ENCODE data around the gene RALBP1.

GRCh38 chr18:9469685-9470084, 5.6 kb upstream of the RALBP1 start:
- TF ChIP-seq, protein P1, sequence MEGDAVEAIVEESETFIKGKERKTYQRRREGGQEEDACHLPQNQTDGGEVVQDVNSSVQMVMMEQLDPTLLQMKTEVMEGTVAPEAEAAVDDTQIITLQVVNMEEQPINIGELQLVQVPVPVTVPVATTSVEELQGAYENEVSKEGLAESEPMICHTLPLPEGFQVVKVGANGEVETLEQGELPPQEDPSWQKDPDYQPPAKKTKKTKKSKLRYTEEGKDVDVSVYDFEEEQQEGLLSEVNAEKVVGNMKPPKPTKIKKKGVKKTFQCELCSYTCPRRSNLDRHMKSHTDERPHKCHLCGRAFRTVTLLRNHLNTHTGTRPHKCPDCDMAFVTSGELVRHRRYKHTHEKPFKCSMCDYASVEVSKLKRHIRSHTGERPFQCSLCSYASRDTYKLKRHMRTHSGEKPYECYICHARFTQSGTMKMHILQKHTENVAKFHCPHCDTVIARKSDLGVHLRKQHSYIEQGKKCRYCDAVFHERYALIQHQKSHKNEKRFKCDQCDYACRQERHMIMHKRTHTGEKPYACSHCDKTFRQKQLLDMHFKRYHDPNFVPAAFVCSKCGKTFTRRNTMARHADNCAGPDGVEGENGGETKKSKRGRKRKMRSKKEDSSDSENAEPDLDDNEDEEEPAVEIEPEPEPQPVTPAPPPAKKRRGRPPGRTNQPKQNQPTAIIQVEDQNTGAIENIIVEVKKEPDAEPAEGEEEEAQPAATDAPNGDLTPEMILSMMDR (IDR thresholded peaks at IDR 0.05), result no peak
- no peak for TF ChIP-seq POLR2A (IDR thresholded peaks at IDR 0.05; ENCODE audit: low read depth)
- TF ChIP-seq POLR2AphosphoS5 (IDR thresholded peaks at IDR 0.05), result no peak

Data from esophagus muscularis mucosa (tissue), 3 donors.